Testis (tissue), 3 donors: ENCODE data around the gene HTR2B. TPM values are rescaled to one million over a fixed set of nuclear protein-coding genes. Genes with fewer than 3 reads are reported as not detected.

Source experiments
- DNase-seq: peaks from one replicate; pipeline ENCODE4 v3.0.0-alpha.2; 2019
- H3K27ac ChIP-seq, 2 donors: fragments of 200-600 bp; sonication (generic); one replicate each; pipeline ENCODE4 v1.5.1; 2019
- H3K27me3 ChIP-seq: fragments of 200-600 bp; sonication (generic); one replicate; pipeline ENCODE4 v1.5.1; 2019
- H3K36me3 ChIP-seq: fragments of 200-600 bp; sonication (generic); one replicate; pipeline ENCODE4 v1.5.1; 2017; ENCODE audit warnings: low read depth; ENCODE audit errors: missing control alignments
- H3K4me1 ChIP-seq: fragments of 200-600 bp; sonication (generic); one replicate; pipeline ENCODE4 v1.5.1; 2019
- H3K4me3 ChIP-seq, 2 donors: fragments of 200-600 bp; sonication (generic); one replicate each; pipeline ENCODE4 v1.5.1; 2017 to 2019
- H3K9me3 ChIP-seq: fragments of 200-600 bp; sonication (generic); one replicate; pipeline ENCODE4 v1.5.1; 2017
- POLR2A ChIP-seq: fragments of 450-650 bp; IDR thresholded peaks from one replicate; pipeline ENCODE4 v1.6.1; 2017; ENCODE audit warnings: antibody characterized with exemption, mild to moderate bottlenecking, moderate library complexity
- WGBS, 2 donors: methylation state at CpG; one replicate each; pipeline ENCODE4 v1.1.5; 2018; 5-methylcytosine and 5-hydroxymethylcytosine counted together
- intact Hi-C: fragments of 100-400 bp; cut with DNase I; formaldehyde crosslinking; loops from one replicate; pipeline ENCODE4 v1.15.1; 2023; ENCODE audit warnings: low total_unique reads
- polyA plus RNA-seq: library from polyadenylated mRNA; stranded (reverse); fragments of 350-450 nt; fragmentation: Illumina TruSeq; extraction: RNeasy Lipid Tissue Mini Kit (QIAGEN cat#74804); gene quantifications from one replicate; pipeline ENCODE4 v1.2.3, GENCODE V29; 2014; ENCODE audit warnings: low read depth, low replicate concordance; ENCODE audit not compliant: insufficient read depth
- total RNA-seq, 2 donors: library from RNA; depleted of rRNA; stranded (reverse); fragments of >200 nt; gene quantifications; one replicate each; pipeline ENCODE4 v1.2.3, GENCODE V29; 2016
- TF ChIP-seq, protein P1 (sequence below), 3 experiments: fragments of 450-650 bp in 2 of 3; fragments of 200-600 bp in 1 of 3; sonication (generic) in 1 of 3; IDR thresholded peaks; one replicate each; pipeline ENCODE4 v1.5.1; 2016 to 2019; ENCODE audit warnings: antibody characterized with exemption in 3 of 3, mild to moderate bottlenecking in 2 of 3, moderate library complexity in 1 of 3

HTR2B gene
- total and polyA plus RNA-seq, 3 donors from 2014 or later, result 0.16 to 0.71 (median 0.37) TPM

DNA sequence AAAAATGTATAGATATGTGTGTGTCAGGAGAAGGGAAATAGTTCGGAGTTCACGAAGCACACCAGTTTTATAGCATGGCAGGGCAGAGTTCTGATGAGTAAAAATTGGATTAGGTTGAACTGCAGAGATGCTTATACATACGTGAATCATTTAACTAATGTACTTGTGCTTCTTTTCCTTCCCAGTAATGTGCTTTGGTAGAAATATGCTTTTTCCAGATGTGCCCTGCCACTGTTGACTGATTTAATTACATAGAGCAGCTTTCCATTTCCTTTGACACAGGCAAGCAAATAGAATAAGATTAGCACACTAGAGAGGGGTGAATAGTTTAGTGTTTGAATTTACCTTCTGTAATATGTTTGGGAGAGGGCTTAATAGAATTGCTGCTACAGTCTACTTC, 44.6 kb upstream of the HTR2B start:
- no peak for DNase-seq
- WGBS, 2 donors, result 79 to 86% methylated on average over 3 of the region's 3 CpGs
- H3K27ac ChIP-seq, result no peak overlapping the region
- intact Hi-C loops, result no loop called here
- H3K27me3 ChIP-seq, result no peaks in the 10 kb centered on the region
- no peaks in the 10 kb centered on the region for H3K36me3 ChIP-seq
- TF ChIP-seq, protein P1, sequence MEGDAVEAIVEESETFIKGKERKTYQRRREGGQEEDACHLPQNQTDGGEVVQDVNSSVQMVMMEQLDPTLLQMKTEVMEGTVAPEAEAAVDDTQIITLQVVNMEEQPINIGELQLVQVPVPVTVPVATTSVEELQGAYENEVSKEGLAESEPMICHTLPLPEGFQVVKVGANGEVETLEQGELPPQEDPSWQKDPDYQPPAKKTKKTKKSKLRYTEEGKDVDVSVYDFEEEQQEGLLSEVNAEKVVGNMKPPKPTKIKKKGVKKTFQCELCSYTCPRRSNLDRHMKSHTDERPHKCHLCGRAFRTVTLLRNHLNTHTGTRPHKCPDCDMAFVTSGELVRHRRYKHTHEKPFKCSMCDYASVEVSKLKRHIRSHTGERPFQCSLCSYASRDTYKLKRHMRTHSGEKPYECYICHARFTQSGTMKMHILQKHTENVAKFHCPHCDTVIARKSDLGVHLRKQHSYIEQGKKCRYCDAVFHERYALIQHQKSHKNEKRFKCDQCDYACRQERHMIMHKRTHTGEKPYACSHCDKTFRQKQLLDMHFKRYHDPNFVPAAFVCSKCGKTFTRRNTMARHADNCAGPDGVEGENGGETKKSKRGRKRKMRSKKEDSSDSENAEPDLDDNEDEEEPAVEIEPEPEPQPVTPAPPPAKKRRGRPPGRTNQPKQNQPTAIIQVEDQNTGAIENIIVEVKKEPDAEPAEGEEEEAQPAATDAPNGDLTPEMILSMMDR (IDR thresholded peaks at IDR 0.05), result no peak
- no peak for TF ChIP-seq POLR2A
- no peaks in the 10 kb centered on the region for H3K4me1 ChIP-seq
- no peaks in the 10 kb centered on the region for H3K9me3 ChIP-seq
- H3K4me3 ChIP-seq, result no peak overlapping the region

DNA sequence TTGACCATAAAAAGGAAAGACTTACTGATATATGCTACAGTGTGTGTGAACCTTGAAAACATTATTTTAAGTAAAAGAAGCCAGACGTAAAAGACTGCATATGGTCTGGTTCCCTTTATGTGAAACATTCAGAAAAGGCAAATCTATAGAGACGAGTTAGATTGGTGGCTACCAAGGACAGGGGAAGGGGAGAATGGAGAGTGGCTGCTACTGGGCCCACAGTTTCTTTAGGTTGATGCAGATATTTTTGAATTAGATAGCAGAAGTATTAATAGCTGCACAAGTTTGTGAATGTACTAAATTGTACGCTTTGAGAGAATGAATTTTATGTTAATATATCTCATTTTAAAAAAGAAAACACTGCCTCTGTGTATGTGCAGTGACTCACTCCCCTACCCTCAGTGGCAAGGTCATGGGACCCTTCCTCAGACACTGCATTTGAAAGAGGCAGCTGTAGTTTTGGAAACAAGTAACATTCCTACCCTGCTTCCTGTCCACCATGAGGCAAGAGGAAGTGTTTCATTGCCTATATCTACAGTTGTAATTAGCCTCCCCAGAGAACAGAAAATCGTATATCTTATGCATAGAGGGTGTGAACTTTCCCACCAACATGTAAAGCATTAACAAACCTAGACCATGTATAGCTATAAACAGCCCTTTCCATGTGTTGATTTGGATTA, 43.8 kb upstream of the HTR2B start:
- no peaks in the 10 kb centered on the region for H3K4me1 ChIP-seq
- H3K36me3 ChIP-seq, result no peaks in the 10 kb centered on the region
- no peak for TF ChIP-seq POLR2A
- TF ChIP-seq, protein P1 (IDR thresholded peaks at IDR 0.05), result no peak
- H3K4me3 ChIP-seq, result no peak overlapping the region
- WGBS, 2 donors, result 89 to 90% methylated on average over 4 of the region's 4 CpGs
- no peaks in the 10 kb centered on the region for H3K9me3 ChIP-seq
- DNase-seq, result no peak
- no peak overlapping the region for H3K27ac ChIP-seq
- intact Hi-C loops, result no loop called here
- H3K27me3 ChIP-seq, result no peaks in the 10 kb centered on the region

DNA sequence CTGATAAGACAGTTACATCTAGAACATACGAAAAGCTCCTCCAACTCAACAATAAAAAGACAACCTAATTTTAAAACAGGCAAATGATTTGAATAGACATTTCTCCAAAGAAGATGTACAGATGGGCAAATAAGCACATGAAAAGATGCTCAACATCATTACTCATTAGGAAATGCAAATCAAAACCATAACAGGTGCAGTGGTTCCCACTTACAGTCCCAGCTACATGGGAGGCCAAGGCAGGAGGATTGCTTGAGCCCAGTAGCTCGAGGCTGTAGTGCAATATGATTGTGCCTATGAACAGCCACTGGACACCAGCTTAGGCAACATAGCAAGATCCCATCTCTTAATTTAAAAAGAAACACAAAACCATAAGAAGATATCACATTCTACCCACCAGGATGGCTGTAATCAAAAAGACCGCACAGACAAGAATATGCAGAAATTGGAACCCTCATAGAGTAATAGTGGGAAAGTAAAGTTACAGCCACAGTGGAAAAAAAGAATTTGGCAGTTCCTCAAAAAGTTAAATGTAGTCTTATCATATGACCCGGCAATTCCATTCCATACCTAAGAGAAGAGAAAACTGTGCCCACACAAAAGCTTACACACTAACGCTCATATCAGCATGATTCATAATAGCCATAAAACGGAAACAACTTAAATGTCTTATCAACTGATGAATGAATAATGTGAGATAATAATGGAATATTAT, 43.1 kb upstream of the HTR2B start:
- no peak for TF ChIP-seq POLR2A
- TF ChIP-seq, protein P1 (IDR thresholded peaks at IDR 0.05), result no peak
- DNase-seq, result no peak
- Histone ChIP-seq H3K36me3 (no peaks in the 10 kb centered on the region), H3K4me3 (no peak overlapping the region), H3K27ac (no peak overlapping the region), H3K4me1 (no peaks in the 10 kb centered on the region), H3K9me3 (no peaks in the 10 kb centered on the region), H3K27me3 (no peaks in the 10 kb centered on the region)
- 85 to 91% methylated on average over 6 of the region's 6 CpGs for WGBS, 2 donors
- intact Hi-C loops, result no loop called here

DNA sequence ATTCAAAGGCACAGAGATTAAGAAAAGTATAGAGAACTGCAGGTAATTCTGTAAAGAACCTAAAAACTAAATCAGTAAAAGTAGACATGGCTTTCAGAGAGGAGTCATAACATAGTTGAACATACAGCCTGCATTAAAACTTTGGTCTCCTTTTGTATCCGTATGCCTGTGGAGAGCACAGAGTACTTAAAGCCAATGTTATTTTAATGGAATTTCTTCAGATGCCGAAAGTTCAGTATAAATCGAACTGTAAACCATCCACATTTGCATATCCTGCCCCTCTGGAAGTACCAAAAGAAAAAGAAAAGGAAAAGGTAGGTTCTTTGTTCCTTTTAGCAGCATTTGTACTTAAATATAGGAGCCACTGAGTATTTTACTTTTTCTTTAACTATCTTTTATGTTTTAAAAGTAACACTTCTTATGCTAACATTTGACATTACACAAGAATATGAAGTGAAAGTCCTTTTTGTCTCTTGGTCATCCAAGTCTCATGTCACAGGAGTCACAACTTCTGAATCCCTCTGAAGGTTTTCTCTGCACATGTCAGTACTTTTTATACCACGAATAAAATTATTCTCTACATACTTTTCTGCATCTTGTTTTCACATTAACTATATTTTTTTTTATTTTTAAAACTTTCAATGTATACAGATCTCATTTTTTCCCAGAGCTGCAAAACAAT, 38.7 kb upstream of the HTR2B start:
- Histone ChIP-seq H3K27me3 (no peaks in the 10 kb centered on the region), H3K4me3 (no peak overlapping the region), H3K9me3 (no peaks in the 10 kb centered on the region), H3K4me1 (peaks cover 11% of the 10 kb centered on the region), H3K27ac (no peak overlapping the region), H3K36me3 (no peaks in the 10 kb centered on the region)
- intact Hi-C loops, result no loop called here
- no peak for DNase-seq
- 92 to 93% methylated on average over 4 of the region's 4 CpGs for WGBS, 2 donors
- no peak for TF ChIP-seq POLR2A
- TF ChIP-seq, protein P1 (IDR thresholded peaks at IDR 0.05), result no peak
